ENCODE measurements around the gene CD244. TPM values are rescaled to one million over a fixed set of nuclear protein-coding genes. Genes with fewer than 3 reads are reported as not detected.
"Not testable (repeated sequence)": the region's sequence is repeated elsewhere in the genome, so short reads cannot be mapped to it uniquely, and the experiment has no call there.

Gene CD244
- total RNA-seq, 1 donor: not detected

DNA sequence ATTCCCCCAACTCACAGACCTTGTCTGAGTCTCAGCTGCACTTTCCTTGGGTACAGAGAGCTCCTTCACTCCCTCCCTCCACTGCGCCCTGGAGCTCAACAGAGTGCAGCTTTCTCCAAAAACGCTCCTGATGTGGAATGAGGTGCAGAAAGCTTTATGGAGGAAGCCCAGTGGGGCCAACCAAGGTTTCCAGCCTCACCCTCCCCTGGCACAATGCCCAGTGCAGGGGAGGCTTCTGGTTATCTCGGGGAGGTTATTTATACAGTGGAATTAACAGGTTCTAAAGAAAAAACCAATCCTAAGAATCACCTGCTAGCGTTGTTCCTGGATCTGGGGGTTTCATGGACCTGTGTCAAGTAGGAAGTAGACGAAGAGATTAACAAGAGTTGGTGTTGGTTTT is 22.4 kb upstream of the CD244 start, which contains the start of gene ITLN1:
ITLN1 (minus strand) TSS at position 139 of the 400 bp plus-strand sequence. CDS start 303 bp downstream, outside the sequence.
- TF ChIP-seq, protein P1, sequence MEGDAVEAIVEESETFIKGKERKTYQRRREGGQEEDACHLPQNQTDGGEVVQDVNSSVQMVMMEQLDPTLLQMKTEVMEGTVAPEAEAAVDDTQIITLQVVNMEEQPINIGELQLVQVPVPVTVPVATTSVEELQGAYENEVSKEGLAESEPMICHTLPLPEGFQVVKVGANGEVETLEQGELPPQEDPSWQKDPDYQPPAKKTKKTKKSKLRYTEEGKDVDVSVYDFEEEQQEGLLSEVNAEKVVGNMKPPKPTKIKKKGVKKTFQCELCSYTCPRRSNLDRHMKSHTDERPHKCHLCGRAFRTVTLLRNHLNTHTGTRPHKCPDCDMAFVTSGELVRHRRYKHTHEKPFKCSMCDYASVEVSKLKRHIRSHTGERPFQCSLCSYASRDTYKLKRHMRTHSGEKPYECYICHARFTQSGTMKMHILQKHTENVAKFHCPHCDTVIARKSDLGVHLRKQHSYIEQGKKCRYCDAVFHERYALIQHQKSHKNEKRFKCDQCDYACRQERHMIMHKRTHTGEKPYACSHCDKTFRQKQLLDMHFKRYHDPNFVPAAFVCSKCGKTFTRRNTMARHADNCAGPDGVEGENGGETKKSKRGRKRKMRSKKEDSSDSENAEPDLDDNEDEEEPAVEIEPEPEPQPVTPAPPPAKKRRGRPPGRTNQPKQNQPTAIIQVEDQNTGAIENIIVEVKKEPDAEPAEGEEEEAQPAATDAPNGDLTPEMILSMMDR (IDR thresholded peaks at IDR 0.05; ENCODE audit: insufficient read depth, low read length): no peak
- DNase-seq (ENCODE audit: low read depth): no peak
- no peak within 1 kb of the TSS for H3K4me3 ChIP-seq (ENCODE audit: low read depth, low read length)

DNA sequence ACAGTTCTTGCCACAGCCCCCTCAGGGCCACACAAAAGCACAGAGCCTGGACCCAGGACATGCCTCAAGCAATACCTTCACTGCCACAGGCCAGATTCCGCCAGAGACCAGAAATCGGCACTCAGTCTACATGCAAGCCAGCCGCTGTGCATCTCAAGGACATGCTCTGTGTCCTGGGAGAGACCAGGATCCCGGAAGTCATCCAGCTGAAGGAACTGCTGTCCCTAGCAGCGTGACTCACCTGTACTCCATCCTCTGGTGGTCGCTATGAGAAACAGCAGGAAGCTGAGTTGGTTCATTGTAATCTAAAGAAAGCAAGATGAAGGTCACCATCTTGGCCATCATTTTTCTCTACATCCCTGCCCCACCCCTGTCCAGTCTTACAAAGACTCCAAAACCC is 21.9 kb upstream of the CD244 start:
- TF ChIP-seq, protein P1 (IDR thresholded peaks at IDR 0.05; ENCODE audit: insufficient read depth, low read length): peak; percentile 1
- DNase-seq (ENCODE audit: low read depth): no peak
- no peak overlapping the region for H3K4me3 ChIP-seq (ENCODE audit: low read depth, low read length)

DNA sequence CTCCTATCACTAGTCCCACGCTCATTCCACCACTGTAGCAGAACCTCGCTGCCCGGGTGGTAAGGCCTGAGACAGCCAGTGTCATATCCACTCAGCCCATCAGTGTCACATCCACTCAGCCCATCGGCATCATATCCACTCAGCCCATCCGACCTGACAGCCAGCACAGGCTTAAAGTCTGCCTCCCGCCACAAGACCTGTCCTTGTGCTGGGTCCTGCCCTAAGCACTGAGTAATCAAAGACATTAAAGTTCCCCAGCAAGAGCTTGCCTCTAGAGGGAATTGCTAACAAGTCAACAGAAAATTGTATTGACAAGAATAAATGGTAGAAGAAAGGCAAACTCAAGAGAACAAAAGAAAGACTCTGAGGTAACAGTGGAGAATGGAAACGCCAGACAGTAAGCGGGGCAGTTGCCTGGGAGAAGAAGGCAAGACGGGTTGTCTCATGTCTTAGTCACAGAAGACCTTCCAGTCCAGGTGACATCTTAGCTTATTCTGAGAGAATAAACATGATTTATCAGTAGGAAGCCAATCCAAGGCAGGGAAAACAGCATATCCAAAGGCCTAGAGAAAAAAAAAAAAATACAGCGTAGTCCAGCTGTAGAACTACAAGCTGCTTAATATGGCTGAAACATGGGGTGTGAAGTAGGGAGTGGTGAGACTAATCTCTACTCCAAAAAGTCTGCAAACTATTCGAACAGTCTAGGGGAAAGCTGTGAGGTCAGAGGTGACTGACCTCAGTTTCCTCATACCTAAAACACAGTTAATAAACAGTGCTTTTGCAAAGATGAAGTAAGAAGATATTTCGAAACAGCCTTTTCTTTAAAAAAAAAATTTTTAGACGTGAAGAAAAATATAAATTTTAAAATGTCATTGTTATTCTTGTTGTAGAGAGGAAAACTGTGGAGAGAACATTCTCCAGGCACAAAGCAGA is 21.2 kb upstream of the CD244 start:
- no peak overlapping the region for H3K4me3 ChIP-seq (ENCODE audit: low read depth, low read length)
- TF ChIP-seq, protein P1 (IDR thresholded peaks at IDR 0.05; ENCODE audit: insufficient read depth, low read length): no peak
- no peak for DNase-seq (ENCODE audit: low read depth)

DNA sequence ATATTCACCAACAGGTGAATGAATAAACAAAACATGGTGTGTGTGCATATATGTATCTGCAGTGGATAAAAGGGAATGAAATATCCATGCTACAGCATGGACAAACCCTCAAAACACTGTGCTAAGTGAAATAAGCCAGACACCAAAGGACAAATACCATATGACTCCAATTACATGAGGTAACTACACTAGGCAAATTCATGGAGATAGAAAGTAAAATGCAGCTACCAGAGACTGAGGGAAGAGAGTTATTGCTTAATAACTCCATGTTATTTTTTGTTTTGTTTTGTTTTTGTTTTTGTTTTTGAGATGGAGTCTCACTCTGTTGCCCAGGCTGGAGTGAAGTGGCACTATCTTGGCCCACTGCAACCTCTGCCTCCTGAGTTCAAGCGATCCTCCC is 19.9 kb upstream of the CD244 start:
- no peak for DNase-seq (ENCODE audit: low read depth)
- no peak overlapping the region for H3K4me3 ChIP-seq (ENCODE audit: low read depth, low read length)
- TF ChIP-seq, protein P1 (IDR thresholded peaks at IDR 0.05; ENCODE audit: insufficient read depth, low read length): no peak

DNA sequence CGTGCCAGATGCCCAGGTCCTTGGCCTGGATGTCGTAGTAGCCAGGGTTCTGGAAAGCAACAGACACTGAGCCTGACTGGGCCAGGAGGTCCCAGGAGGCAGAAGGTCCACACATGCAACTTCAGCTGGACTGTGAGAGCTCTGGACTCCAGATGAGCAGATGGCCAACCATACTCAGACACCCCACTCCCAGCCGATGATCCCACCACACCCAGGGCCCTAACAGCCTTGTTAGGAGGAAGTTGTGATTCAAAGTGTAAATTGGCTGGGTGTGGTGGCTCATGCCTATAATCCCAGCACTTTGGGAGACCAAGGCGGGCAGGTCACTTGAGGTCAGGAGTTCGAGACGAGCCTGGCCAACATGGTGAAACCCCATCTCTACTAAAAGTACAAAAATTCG is 18.6 kb upstream of the CD244 start:
- DNase-seq (ENCODE audit: low read depth); H3K4me3 ChIP-seq (ENCODE audit: low read depth, low read length): not testable (repeated sequence)

DNA sequence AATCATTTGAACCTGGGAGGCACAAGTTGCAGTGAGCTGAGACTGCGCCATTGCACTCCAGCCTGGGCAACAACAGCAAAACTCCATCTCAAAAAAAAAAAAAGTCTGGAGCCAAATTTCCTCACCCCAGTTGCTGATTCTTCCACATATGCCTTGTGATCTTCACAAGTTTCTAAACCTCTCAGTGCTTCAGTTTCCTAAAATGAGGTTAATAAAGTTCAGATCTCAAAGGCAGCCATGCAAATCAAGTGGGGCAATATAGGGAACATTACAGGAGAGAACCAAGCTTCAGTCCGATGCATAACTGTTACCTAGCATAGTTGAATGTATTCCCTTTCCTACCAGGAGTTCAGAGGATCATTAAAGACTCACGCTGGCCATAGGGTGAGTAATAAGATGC is 17.5 kb upstream of the CD244 start:
- TF ChIP-seq, protein P1 (IDR thresholded peaks at IDR 0.05; ENCODE audit: insufficient read depth, low read length): no peak
- no peak overlapping the region for H3K4me3 ChIP-seq (ENCODE audit: low read depth, low read length)
- no peak for DNase-seq (ENCODE audit: low read depth)

DNA sequence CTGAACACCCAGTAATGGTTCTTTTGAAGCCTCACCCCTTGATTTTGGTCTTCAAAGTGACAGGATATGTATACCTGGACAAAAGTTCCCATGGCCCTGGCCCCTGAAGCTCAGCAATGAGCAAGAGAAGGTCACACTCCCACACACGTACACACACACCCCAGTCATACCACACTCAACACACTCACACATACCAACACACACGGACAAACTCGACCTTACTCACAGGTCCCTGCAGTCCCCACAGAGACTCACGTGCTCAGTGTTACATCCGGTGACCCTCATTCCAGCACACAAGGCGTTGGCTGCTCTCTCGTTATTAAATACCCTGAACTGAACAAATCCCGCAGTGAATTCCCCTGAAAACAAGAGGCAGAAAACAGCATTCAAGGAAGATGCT is 16.4 kb upstream of the CD244 start:
- DNase-seq (ENCODE audit: low read depth): no peak
- TF ChIP-seq, protein P1 (IDR thresholded peaks at IDR 0.05; ENCODE audit: insufficient read depth, low read length): no peak
- no peak overlapping the region for H3K4me3 ChIP-seq (ENCODE audit: low read depth, low read length)

Measured in fibroblast of the aortic adventitia (primary cell).